D721Med (cell line): Measurements from ENCODE around the gene PRKAR1A.
A peak's percentile ranks its signal among the peaks of the same experiment; 100 is the strongest.

Experiments
- DNase-seq: peaks from one replicate; pipeline ENCODE4 v3.0.0; 2011; ENCODE audit warnings: low spot score; ENCODE audit not compliant: insufficient read length
- FAIRE-seq: peaks from 2 replicates; lab custom pipeline; 2011; peaks lifted over from hg19 to GRCh38; lab: Jason Lieb, UNC
- TF ChIP-seq, protein P1 (sequence below): IDR thresholded peaks from 2 replicates; pipeline ENCODE4 v1.5.1; 2012; ENCODE audit warnings: mild to moderate bottlenecking, control low read depth; ENCODE audit not compliant: insufficient read depth; ENCODE audit errors: missing control alignments

PRKAR1A gene

GRCh38 chr17:68512247-68512959 is at the start of gene PRKAR1A:
Gene PRKAR1A (plus strand): TSS chr17:68512430. CDS start chr17:68515400, 2,970 bp downstream.
- TF ChIP-seq, protein P1, sequence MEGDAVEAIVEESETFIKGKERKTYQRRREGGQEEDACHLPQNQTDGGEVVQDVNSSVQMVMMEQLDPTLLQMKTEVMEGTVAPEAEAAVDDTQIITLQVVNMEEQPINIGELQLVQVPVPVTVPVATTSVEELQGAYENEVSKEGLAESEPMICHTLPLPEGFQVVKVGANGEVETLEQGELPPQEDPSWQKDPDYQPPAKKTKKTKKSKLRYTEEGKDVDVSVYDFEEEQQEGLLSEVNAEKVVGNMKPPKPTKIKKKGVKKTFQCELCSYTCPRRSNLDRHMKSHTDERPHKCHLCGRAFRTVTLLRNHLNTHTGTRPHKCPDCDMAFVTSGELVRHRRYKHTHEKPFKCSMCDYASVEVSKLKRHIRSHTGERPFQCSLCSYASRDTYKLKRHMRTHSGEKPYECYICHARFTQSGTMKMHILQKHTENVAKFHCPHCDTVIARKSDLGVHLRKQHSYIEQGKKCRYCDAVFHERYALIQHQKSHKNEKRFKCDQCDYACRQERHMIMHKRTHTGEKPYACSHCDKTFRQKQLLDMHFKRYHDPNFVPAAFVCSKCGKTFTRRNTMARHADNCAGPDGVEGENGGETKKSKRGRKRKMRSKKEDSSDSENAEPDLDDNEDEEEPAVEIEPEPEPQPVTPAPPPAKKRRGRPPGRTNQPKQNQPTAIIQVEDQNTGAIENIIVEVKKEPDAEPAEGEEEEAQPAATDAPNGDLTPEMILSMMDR = no peak
- FAIRE-seq (no peak), DNase-seq (peak; percentile 69)

- FAIRE-seq (no peak), DNase-seq (no peak)
- TF ChIP-seq, protein P1 = no peak
Observed at GRCh38 chr17:68463211-68464019, 48.8 kb upstream of the PRKAR1A start.

DNA sequence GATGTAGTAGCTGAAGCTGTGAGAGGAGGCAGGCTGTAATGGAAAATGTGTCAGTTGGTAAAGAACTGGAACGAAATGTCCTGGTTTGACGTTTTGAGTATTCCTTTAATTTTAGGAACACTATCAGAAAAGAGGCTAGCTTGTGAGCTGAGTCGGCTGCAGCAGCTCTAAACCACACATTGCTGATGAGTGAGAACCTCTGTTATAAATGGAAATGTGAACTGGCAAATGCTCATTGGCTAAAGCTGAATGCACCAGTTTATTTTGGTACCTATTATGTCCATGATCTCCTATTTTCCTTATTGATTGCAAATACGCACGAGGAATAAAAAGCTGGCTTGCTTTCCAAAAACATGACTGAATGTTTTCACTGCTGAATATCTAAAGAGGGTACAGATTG is 43.9 kb upstream of the PRKAR1A start:
- FAIRE-seq = no peak
- TF ChIP-seq, protein P1 = no peak
- DNase-seq = no peak

- FAIRE-seq = no peak
Observed at GRCh38 chr17:68468788-68469187, 43.4 kb upstream of the PRKAR1A start.

GRCh38 chr17:68470961-68471360 is 41.3 kb upstream of the PRKAR1A start:
- TF ChIP-seq, protein P1 = no peak
- DNase-seq (no peak), FAIRE-seq (no peak)

More at GRCh38 chr17:68468788-68469187, 43.4 kb upstream of the PRKAR1A start:
- TF ChIP-seq, protein P1 = no peak
- DNase-seq = no peak

DNA sequence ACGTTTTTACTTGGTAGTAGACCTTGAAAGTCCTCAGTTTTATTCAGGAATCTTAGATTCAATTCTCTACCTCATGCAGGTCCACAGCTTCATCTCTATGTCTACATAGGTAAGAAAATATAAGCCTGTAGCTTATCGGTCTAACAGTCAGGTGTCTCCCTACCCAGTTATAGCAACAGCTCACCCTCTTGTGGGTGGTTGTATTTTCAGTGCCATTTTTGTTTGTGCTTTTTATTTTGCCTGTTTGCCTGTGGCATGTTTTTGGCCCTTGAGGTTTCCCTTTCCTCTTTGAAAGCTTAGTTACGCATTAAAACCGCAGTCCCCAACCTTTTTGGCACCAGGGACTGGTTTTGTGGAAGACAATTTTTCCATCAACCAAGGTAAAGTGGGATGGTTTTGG is 31.3 kb upstream of the PRKAR1A start:
- DNase-seq (no peak), FAIRE-seq (no peak)
- TF ChIP-seq, protein P1 = no peak

GRCh38 chr17:68482576-68483041 is 29.6 kb upstream of the PRKAR1A start:
- DNase-seq = no peak
- no peak for FAIRE-seq
- TF ChIP-seq, protein P1 = no peak
